ENCODE results near the gene ANKRD11.
"Not testable (repeated sequence)": the region's sequence is repeated elsewhere in the genome, so short reads cannot be mapped to it uniquely, and the experiment has no call there.

The ANKRD11 gene

GRCh38 chr16:89454378-89455125, 35.8 kb downstream of the ANKRD11 start:
- Histone ChIP-seq H3K79me2 (ENCODE audit: control insufficient read depth, insufficient read depth, low read length, poor library complexity) (peaks cover 35% of the 10 kb centered on the region), H3K4me1 (ENCODE audit: control insufficient read depth in 1 of 2, insufficient read depth in 2 of 2, low read length in 2 of 2) (peaks cover 15 to 17% of the 10 kb centered on the region in 2 experiments), H2AFZ (ENCODE audit: insufficient read depth, low read length, poor library complexity) (peak overlapping the region; percentile 2), H3K4ac (ENCODE audit: low read depth, low read length) (peak overlapping the region; percentile 84)
- H2BK120ac ChIP-seq (ENCODE audit: insufficient read depth, low read length, poor library complexity); H2BK5ac ChIP-seq (ENCODE audit: low read depth, low read length, poor library complexity); DNase-seq; H4K12ac ChIP-seq (ENCODE audit: low read depth, low read length); H2AK5ac ChIP-seq (ENCODE audit: low read length); H4K91ac ChIP-seq (ENCODE audit: low read depth, low read length); H3K9ac ChIP-seq (ENCODE audit: low read length); H3K79me1 ChIP-seq (ENCODE audit: low read length); H3K14ac ChIP-seq (ENCODE audit: low read length); H3K27me3 ChIP-seq (ENCODE audit: insufficient read depth, low read length); H3K18ac ChIP-seq (ENCODE audit: low read length); H2BK12ac ChIP-seq (ENCODE audit: low read length); H3K36me3 ChIP-seq (ENCODE audit: control insufficient read depth in 1 of 2, insufficient read depth in 2 of 2, low read length in 2 of 2); H4K8ac ChIP-seq (ENCODE audit: low read depth, low read length); H3K9me3 ChIP-seq (ENCODE audit: insufficient read depth, low read depth, low read length); H3K4me2 ChIP-seq (ENCODE audit: low read length); H3K23ac ChIP-seq (ENCODE audit: low read length); H3K4me3 ChIP-seq (ENCODE audit: low read depth, low read length); H3K27ac ChIP-seq (ENCODE audit: low read depth, low read length): not testable (repeated sequence)
- WGBS (ENCODE audit: extremely low coverage, insufficient coverage, insufficient read length), result no CpG with 5 or more reads among the region's 3 CpGs

DNA sequence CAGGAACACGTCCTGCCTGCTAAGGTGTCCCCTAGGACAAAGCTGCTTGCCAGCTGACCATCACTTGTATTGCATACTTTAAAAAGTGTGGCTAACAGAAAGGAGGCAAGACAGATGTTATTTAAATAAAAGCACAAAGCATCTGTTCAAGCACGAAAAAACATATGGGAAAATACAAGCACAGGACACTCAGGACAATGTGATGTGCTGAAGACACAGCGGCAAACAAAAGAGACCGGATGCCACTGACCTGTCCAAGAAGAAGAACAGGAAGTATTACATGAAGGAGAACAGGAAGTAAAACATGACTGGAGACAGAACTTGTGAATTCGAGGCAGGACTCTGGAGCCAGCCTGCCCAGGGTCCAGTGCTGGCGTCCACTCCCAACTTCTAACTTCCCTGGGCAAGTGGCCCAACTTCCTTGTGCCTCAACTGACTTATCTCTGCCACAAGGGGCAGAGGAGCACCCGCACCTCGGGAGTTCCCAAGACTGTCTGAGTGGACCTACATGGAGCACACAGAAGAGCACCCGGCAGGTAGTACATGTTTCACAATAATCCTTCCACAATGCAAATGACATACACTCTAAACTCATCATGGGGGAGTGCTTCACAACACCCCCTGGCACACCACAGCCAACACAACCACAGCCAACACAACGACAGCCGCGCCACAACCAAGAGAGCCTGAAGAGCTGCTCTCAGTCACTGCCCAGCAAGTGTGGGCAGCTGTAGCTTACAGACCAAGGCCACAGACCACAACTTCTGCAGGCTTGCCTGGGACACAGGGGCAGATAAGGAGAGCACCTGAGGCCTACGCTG, 36.6 kb downstream of the ANKRD11 start:
- DNase-seq, result peak; percentile 23 to 35
- Histone ChIP-seq H2BK12ac (ENCODE audit: low read length) (no peak overlapping the region), H3K79me1 (ENCODE audit: low read length) (peaks cover 2% of the 10 kb centered on the region), H2BK5ac (ENCODE audit: low read depth, low read length, poor library complexity) (no peak overlapping the region), H3K23ac (ENCODE audit: low read length) (no peak overlapping the region), H3K4me3 (ENCODE audit: low read depth, low read length) (no peak overlapping the region), H2AK5ac (ENCODE audit: low read length) (no peak overlapping the region), H2AFZ (ENCODE audit: insufficient read depth, low read length, poor library complexity) (peak overlapping the region; percentile 2), H4K12ac (ENCODE audit: low read depth, low read length) (no peak overlapping the region), H3K18ac (ENCODE audit: low read length) (peak overlapping the region; percentile 76), H3K9me3 (ENCODE audit: insufficient read depth, low read depth, low read length) (no peaks in the 10 kb centered on the region), H3K27me3 (ENCODE audit: insufficient read depth, low read length) (no peaks in the 10 kb centered on the region), H3K4me2 (ENCODE audit: low read length) (no peak overlapping the region), H2BK120ac (ENCODE audit: insufficient read depth, low read length, poor library complexity) (no peak overlapping the region), H4K8ac (ENCODE audit: low read depth, low read length) (no peak overlapping the region), H3K4ac (ENCODE audit: low read depth, low read length) (peak overlapping the region; percentile 84), H3K79me2 (ENCODE audit: control insufficient read depth, insufficient read depth, low read length, poor library complexity) (peaks cover 35% of the 10 kb centered on the region), H3K4me1 (ENCODE audit: control insufficient read depth in 1 of 2, insufficient read depth in 2 of 2, low read length in 2 of 2) (peaks cover 14 to 16% of the 10 kb centered on the region in 2 experiments), H3K9ac (ENCODE audit: low read length) (no peak overlapping the region), H3K36me3 (ENCODE audit: control insufficient read depth in 1 of 2, insufficient read depth in 2 of 2, low read length in 2 of 2) (no peaks in the 10 kb centered on the region), H3K27ac (ENCODE audit: low read depth, low read length) (no peak overlapping the region), H4K91ac (ENCODE audit: low read depth, low read length) (no peak overlapping the region), H3K14ac (ENCODE audit: low read length) (no peak overlapping the region)
- WGBS (ENCODE audit: extremely low coverage, insufficient coverage, insufficient read length), result no CpG with 5 or more reads among the region's 13 CpGs

GRCh38 chr16:89452925-89453324, 37.4 kb downstream of the ANKRD11 start:
- Histone ChIP-seq H3K4ac (ENCODE audit: low read depth, low read length) (peak overlapping the region; percentile 61), H3K18ac (ENCODE audit: low read length) (no peak overlapping the region), H3K27ac (ENCODE audit: low read depth, low read length) (no peak overlapping the region)

GRCh38 chr16:89452241-89452640, 38.1 kb downstream of the ANKRD11 start:
- Histone ChIP-seq H3K27me3 (ENCODE audit: insufficient read depth, low read length) (no peaks in the 10 kb centered on the region), H4K8ac (ENCODE audit: low read depth, low read length) (no peak overlapping the region), H4K91ac (ENCODE audit: low read depth, low read length) (no peak overlapping the region), H3K18ac (ENCODE audit: low read length) (no peak overlapping the region), H3K23ac (ENCODE audit: low read length) (no peak overlapping the region), H3K4me1 (ENCODE audit: control insufficient read depth in 1 of 2, insufficient read depth in 2 of 2, low read length in 2 of 2) (peaks cover 13 to 15% of the 10 kb centered on the region in 2 experiments), H3K9me3 (ENCODE audit: insufficient read depth, low read depth, low read length) (peaks cover 2% of the 10 kb centered on the region), H2AFZ (ENCODE audit: insufficient read depth, low read length, poor library complexity) (no peak overlapping the region), H3K4me2 (ENCODE audit: low read length) (no peak overlapping the region), H2AK5ac (ENCODE audit: low read length) (no peak overlapping the region), H2BK5ac (ENCODE audit: low read depth, low read length, poor library complexity) (no peak overlapping the region), H3K14ac (ENCODE audit: low read length) (no peak overlapping the region), H4K12ac (ENCODE audit: low read depth, low read length) (no peak overlapping the region), H3K36me3 (ENCODE audit: control insufficient read depth in 1 of 2, insufficient read depth in 2 of 2, low read length in 2 of 2) (no peaks in the 10 kb centered on the region), H3K4ac (ENCODE audit: low read depth, low read length) (peak overlapping the region; percentile 85), H3K79me1 (ENCODE audit: low read length) (no peaks in the 10 kb centered on the region), H3K9ac (ENCODE audit: low read length) (no peak overlapping the region), H2BK12ac (ENCODE audit: low read length) (no peak overlapping the region), H3K4me3 (ENCODE audit: low read depth, low read length) (no peak overlapping the region), H2BK120ac (ENCODE audit: insufficient read depth, low read length, poor library complexity) (no peak overlapping the region), H3K27ac (ENCODE audit: low read depth, low read length) (no peak overlapping the region), H3K79me2 (ENCODE audit: control insufficient read depth, insufficient read depth, low read length, poor library complexity) (peaks cover 34% of the 10 kb centered on the region)
- no CpG with 5 or more reads among the region's 4 CpGs for WGBS (ENCODE audit: extremely low coverage, insufficient coverage, insufficient read length)
- DNase-seq, result no peak

More at GRCh38 chr16:89452925-89453324, 37.4 kb downstream of the ANKRD11 start:
- H3K4me1 ChIP-seq (ENCODE audit: control insufficient read depth in 1 of 2, insufficient read depth in 2 of 2, low read length in 2 of 2), result peaks cover 13 to 15% of the 10 kb centered on the region in 2 experiments
- H3K14ac ChIP-seq (ENCODE audit: low read length), result no peak overlapping the region
- H2BK5ac ChIP-seq (ENCODE audit: low read depth, low read length, poor library complexity), result no peak overlapping the region
- H4K91ac ChIP-seq (ENCODE audit: low read depth, low read length), result no peak overlapping the region
- peaks cover 35% of the 10 kb centered on the region for H3K79me2 ChIP-seq (ENCODE audit: control insufficient read depth, insufficient read depth, low read length, poor library complexity)
- H2AFZ ChIP-seq (ENCODE audit: insufficient read depth, low read length, poor library complexity), result no peak overlapping the region
- H3K79me1 ChIP-seq (ENCODE audit: low read length), result no peaks in the 10 kb centered on the region
- H4K8ac ChIP-seq (ENCODE audit: low read depth, low read length), result no peak overlapping the region
- no peaks in the 10 kb centered on the region for H3K27me3 ChIP-seq (ENCODE audit: insufficient read depth, low read length)
- no peak overlapping the region for H3K4me2 ChIP-seq (ENCODE audit: low read length)
- H4K12ac ChIP-seq (ENCODE audit: low read depth, low read length), result no peak overlapping the region
- H3K4me3 ChIP-seq (ENCODE audit: low read depth, low read length), result no peak overlapping the region
- H2AK5ac ChIP-seq (ENCODE audit: low read length), result no peak overlapping the region
- no peaks in the 10 kb centered on the region for H3K36me3 ChIP-seq (ENCODE audit: control insufficient read depth in 1 of 2, insufficient read depth in 2 of 2, low read length in 2 of 2)
- WGBS (ENCODE audit: extremely low coverage, insufficient coverage, insufficient read length), result no CpG with 5 or more reads among the region's 7 CpGs
- H2BK120ac ChIP-seq (ENCODE audit: insufficient read depth, low read length, poor library complexity), result no peak overlapping the region
- H3K9ac ChIP-seq (ENCODE audit: low read length), result no peak overlapping the region
- no peak overlapping the region for H3K23ac ChIP-seq (ENCODE audit: low read length)
- H3K9me3 ChIP-seq (ENCODE audit: insufficient read depth, low read depth, low read length), result no peaks in the 10 kb centered on the region
- H2BK12ac ChIP-seq (ENCODE audit: low read length), result no peak overlapping the region
- DNase-seq, result no peak

All from trophoblast cell (in vitro differentiated cells and primary cell).